Measurements from ENCODE around the gene PIGN. TPM values are rescaled to one million over a fixed set of nuclear protein-coding genes. Genes with fewer than 3 reads are reported as not detected.
A peak's percentile ranks its signal among the peaks of the same experiment; 100 is the strongest.

Gene PIGN
- total RNA-seq, 1 experiment from 2014 or later = 22.8 TPM

DNA sequence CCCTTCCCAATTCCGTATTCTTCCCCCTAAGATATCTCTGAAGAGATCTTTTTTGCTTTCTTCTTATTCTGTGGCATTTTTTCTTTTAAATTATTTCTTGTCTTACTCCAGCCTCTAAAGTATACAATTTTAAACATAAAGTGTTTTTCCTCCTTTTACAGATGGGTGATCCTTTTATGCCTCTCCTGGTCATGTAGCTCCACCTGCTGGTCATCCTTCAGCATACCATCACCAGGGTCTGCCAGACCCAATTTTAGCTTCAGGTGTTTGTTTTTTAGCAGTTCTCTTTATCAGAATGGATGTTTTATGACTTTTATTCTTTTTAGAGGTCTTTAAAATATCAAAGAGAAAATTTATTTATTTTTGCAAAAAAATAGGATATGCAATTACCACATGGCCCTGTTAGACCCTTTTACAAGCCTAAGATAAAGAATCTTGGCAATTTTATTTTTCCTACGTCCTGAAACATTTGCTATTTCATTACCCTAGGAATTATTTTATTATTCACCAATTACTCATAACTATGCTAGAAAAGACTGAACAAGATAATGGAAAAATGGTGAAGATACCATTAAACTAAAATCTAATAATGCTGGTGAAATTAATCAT, 55.5 kb downstream of the PIGN start:
- Mint-ChIP-seq H3K4me1 (ENCODE audit: low read depth, unreplicated experiment) (no peaks in the 10 kb centered on the region), H3K27ac (ENCODE audit: unreplicated experiment) (no peak overlapping the region), H3K9me3 (ENCODE audit: unreplicated experiment) (no peaks in the 10 kb centered on the region), H3K36me3 (ENCODE audit: insufficient read depth, unreplicated experiment) (no peaks in the 10 kb centered on the region), H3K4me3 (ENCODE audit: unreplicated experiment) (no peak overlapping the region), H3K27me3 (ENCODE audit: insufficient read depth, unreplicated experiment) (no peaks in the 10 kb centered on the region)
- Histone ChIP-seq H3K4me1 (no peaks in the 10 kb centered on the region), H3K36me3 (ENCODE audit: control insufficient read depth, insufficient read depth, low read length) (no peaks in the 10 kb centered on the region), H3K27me3 (replicated peaks; ENCODE audit: control insufficient read depth, insufficient read depth, low read length) (no peaks in the 10 kb centered on the region), H3K9me3 (no peaks in the 10 kb centered on the region), H3K4me3 (ENCODE audit: low read depth, low read length) (no peak overlapping the region)
- intact Hi-C loops (cut with micrococcal nuclease; ENCODE audit: unreplicated experiment) = loop anchor here (1.0 to 5.0 kb wide), 5 partner anchors 231 to 809 kb away; no protein-coding TSS in a partner anchor
- TF ChIP-seq, protein P1, sequence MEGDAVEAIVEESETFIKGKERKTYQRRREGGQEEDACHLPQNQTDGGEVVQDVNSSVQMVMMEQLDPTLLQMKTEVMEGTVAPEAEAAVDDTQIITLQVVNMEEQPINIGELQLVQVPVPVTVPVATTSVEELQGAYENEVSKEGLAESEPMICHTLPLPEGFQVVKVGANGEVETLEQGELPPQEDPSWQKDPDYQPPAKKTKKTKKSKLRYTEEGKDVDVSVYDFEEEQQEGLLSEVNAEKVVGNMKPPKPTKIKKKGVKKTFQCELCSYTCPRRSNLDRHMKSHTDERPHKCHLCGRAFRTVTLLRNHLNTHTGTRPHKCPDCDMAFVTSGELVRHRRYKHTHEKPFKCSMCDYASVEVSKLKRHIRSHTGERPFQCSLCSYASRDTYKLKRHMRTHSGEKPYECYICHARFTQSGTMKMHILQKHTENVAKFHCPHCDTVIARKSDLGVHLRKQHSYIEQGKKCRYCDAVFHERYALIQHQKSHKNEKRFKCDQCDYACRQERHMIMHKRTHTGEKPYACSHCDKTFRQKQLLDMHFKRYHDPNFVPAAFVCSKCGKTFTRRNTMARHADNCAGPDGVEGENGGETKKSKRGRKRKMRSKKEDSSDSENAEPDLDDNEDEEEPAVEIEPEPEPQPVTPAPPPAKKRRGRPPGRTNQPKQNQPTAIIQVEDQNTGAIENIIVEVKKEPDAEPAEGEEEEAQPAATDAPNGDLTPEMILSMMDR (IDR thresholded peaks at IDR 0.05; ENCODE audit: insufficient read depth in 1 of 2, low read depth in 1 of 2, low read length in 1 of 2, severe bottlenecking in 1 of 2, unreplicated experiment in 1 of 2) = peak; percentile 69 to 80
- CTCF ChIA-PET = interaction anchor here (0.6 kb wide), 2 partner anchors 256 to 809 kb away, joined by 3 read pairs; no protein-coding TSS in a partner anchor
- BruUV-seq (replicated peaks) = no TSS peak
- DNase-seq = peak; percentile 33 to 50
- POLR2A ChIA-PET = no interaction called here

GRCh38 chr18:62128157-62128556, 58.7 kb downstream of the PIGN start:
- ChIA-PET POLR2A (no interaction called here), CTCF (no interaction called here)
- Histone ChIP-seq H3K4me3 (ENCODE audit: low read depth, low read length) (no peak overlapping the region), H3K9me3 (no peaks in the 10 kb centered on the region), H3K36me3 (ENCODE audit: control insufficient read depth, insufficient read depth, low read length) (no peaks in the 10 kb centered on the region), H3K27me3 (replicated peaks; ENCODE audit: control insufficient read depth, insufficient read depth, low read length) (no peaks in the 10 kb centered on the region), H3K4me1 (no peaks in the 10 kb centered on the region)
- Mint-ChIP-seq H3K9me3 (ENCODE audit: unreplicated experiment) (no peaks in the 10 kb centered on the region), H3K4me3 (ENCODE audit: unreplicated experiment) (no peak overlapping the region), H3K4me1 (ENCODE audit: low read depth, unreplicated experiment) (no peaks in the 10 kb centered on the region), H3K27me3 (ENCODE audit: insufficient read depth, unreplicated experiment) (no peaks in the 10 kb centered on the region), H3K27ac (ENCODE audit: unreplicated experiment) (no peak overlapping the region), H3K36me3 (ENCODE audit: insufficient read depth, unreplicated experiment) (no peaks in the 10 kb centered on the region)
- intact Hi-C loops (cut with micrococcal nuclease; ENCODE audit: unreplicated experiment) = no loop called here
- TF ChIP-seq, protein P1 (IDR thresholded peaks at IDR 0.05; ENCODE audit: insufficient read depth in 1 of 2, low read depth in 1 of 2, low read length in 1 of 2, severe bottlenecking in 1 of 2, unreplicated experiment in 1 of 2) = no peak
- no peak for DNase-seq
- no TSS peak for BruUV-seq (replicated peaks)

DNA sequence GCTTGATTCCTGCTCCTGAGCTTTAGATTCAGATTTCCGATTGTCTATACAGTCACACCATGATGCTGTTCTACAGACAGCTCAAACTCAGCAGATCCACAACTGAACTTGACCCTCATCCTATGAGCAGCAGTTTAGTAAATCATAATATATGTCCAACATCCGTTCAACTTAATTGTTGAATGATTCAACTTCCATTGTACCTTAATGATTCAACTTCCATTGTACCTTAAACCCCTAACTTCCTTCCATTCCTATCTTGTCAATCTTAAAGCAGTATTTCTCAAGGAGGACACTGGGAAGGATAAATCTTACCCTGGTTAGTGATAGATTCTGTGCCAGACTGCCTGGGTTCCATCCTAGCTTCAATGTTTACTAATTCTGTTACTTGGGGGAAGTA, 60.1 kb downstream of the PIGN start:
- no TSS peak for BruUV-seq (replicated peaks)
- Histone ChIP-seq H3K4me1 (no peaks in the 10 kb centered on the region), H3K36me3 (ENCODE audit: control insufficient read depth, insufficient read depth, low read length) (no peaks in the 10 kb centered on the region), H3K4me3 (ENCODE audit: low read depth, low read length) (no peak overlapping the region), H3K27me3 (replicated peaks; ENCODE audit: control insufficient read depth, insufficient read depth, low read length) (no peaks in the 10 kb centered on the region), H3K9me3 (no peaks in the 10 kb centered on the region)
- Mint-ChIP-seq H3K4me3 (ENCODE audit: unreplicated experiment) (no peak overlapping the region), H3K27me3 (ENCODE audit: insufficient read depth, unreplicated experiment) (no peaks in the 10 kb centered on the region), H3K9me3 (ENCODE audit: unreplicated experiment) (no peaks in the 10 kb centered on the region), H3K27ac (ENCODE audit: unreplicated experiment) (no peak overlapping the region), H3K36me3 (ENCODE audit: insufficient read depth, unreplicated experiment) (no peaks in the 10 kb centered on the region), H3K4me1 (ENCODE audit: low read depth, unreplicated experiment) (no peaks in the 10 kb centered on the region)
- no peak for DNase-seq
- ChIA-PET CTCF (no interaction called here), POLR2A (no interaction called here)
- intact Hi-C loops (cut with micrococcal nuclease; ENCODE audit: unreplicated experiment) = no loop called here
- TF ChIP-seq, protein P1 (IDR thresholded peaks at IDR 0.05; ENCODE audit: insufficient read depth in 1 of 2, low read depth in 1 of 2, low read length in 1 of 2, severe bottlenecking in 1 of 2, unreplicated experiment in 1 of 2) = no peak
